ENCODE results near the gene SH3BP1. TPM values are rescaled to one million over a fixed set of nuclear protein-coding genes. Genes with fewer than 3 reads are reported as not detected.

Gene SH3BP1
- total and polyA plus RNA-seq, 2 of the 4 experiments (the other 2 are of a cell fraction): 8.8 to 33.3 TPM

DNA sequence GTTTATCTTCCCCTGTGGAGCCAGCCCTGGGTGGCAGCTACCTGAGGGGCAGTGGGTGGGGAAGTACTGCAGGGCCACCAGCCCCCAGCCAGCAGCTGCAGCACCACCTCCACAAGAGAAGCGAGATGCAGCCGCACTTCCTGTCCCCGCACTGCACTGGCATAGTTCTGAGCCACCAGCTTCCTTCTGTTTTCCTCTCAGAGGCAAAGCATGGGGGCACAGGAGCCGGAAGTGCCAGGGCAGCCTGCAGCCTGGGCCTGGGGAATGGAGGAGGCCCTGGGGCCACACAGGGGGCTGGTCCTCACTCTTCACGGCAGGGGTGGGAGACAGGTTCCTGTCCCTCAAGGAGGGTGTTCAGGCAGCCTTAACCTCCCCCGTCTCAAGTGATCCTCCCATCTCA lies 11.9 kb upstream of the SH3BP1 start:
- TF ChIP-seq BHLHE40 (IDR thresholded peaks at IDR 0.05; ENCODE audit: low read depth, low read length) (no peak), POLR2A (IDR thresholded peaks at IDR 0.05; ENCODE audit: low read depth, low read length) (no peak), SMC3 (IDR thresholded peaks at IDR 0.05; ENCODE audit: low read depth, low read length) (no peak), RAD21 (IDR thresholded peaks at IDR 0.05; ENCODE audit: low read length) (no peak), CHD1 (IDR thresholded peaks at IDR 0.05; ENCODE audit: low read depth, low read length) (no peak), FOS (IDR thresholded peaks at IDR 0.05; ENCODE audit: low read depth, low read length) (no peak), RCOR1 (IDR thresholded peaks at IDR 0.05; ENCODE audit: insufficient replicate concordance, low read length) (no peak), CEBPB (IDR thresholded peaks at IDR 0.05; ENCODE audit: low read depth, low read length) (no peak), RFX5 (IDR thresholded peaks at IDR 0.05; ENCODE audit: low read depth, low read length) (no peak)
- TF ChIP-seq, protein P1, sequence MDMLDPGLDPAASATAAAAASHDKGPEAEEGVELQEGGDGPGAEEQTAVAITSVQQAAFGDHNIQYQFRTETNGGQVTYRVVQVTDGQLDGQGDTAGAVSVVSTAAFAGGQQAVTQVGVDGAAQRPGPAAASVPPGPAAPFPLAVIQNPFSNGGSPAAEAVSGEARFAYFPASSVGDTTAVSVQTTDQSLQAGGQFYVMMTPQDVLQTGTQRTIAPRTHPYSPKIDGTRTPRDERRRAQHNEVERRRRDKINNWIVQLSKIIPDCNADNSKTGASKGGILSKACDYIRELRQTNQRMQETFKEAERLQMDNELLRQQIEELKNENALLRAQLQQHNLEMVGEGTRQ (IDR thresholded peaks at IDR 0.05; ENCODE audit: low read depth, low read length): no peak
- TF ChIP-seq, protein P2, sequence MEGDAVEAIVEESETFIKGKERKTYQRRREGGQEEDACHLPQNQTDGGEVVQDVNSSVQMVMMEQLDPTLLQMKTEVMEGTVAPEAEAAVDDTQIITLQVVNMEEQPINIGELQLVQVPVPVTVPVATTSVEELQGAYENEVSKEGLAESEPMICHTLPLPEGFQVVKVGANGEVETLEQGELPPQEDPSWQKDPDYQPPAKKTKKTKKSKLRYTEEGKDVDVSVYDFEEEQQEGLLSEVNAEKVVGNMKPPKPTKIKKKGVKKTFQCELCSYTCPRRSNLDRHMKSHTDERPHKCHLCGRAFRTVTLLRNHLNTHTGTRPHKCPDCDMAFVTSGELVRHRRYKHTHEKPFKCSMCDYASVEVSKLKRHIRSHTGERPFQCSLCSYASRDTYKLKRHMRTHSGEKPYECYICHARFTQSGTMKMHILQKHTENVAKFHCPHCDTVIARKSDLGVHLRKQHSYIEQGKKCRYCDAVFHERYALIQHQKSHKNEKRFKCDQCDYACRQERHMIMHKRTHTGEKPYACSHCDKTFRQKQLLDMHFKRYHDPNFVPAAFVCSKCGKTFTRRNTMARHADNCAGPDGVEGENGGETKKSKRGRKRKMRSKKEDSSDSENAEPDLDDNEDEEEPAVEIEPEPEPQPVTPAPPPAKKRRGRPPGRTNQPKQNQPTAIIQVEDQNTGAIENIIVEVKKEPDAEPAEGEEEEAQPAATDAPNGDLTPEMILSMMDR (conservative IDR thresholded peaks at IDR 0.05; ENCODE audit: low read depth, low read length): no peak
- TF ChIP-seq, protein P3, sequence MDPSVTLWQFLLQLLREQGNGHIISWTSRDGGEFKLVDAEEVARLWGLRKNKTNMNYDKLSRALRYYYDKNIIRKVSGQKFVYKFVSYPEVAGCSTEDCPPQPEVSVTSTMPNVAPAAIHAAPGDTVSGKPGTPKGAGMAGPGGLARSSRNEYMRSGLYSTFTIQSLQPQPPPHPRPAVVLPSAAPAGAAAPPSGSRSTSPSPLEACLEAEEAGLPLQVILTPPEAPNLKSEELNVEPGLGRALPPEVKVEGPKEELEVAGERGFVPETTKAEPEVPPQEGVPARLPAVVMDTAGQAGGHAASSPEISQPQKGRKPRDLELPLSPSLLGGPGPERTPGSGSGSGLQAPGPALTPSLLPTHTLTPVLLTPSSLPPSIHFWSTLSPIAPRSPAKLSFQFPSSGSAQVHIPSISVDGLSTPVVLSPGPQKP (IDR thresholded peaks at IDR 0.05; ENCODE audit: borderline replicate concordance, low read depth, low read length): no peak
- DNase-seq (no peak), ATAC-seq (ENCODE audit: low read depth) (no peak)
- Histone ChIP-seq H3K27ac (ENCODE audit: insufficient read depth, low read length) (no peak overlapping the region), H3K9me1 (ENCODE audit: insufficient read depth, low read length) (peaks cover 2% of the 10 kb centered on the region; the same call in 1 of the 2 replicates), H3K14ac (replicated peaks; ENCODE audit: low read depth, low read length) (no peak overlapping the region), H4K8ac (ENCODE audit: low read depth in 2 of 2, low read length in 2 of 2) (no peak overlapping the region), H3K9me3 (ENCODE audit: control insufficient read depth, insufficient read depth, low read length) (no peaks in the 10 kb centered on the region), H3K4ac (ENCODE audit: low read depth, low read length) (no peak overlapping the region), H4K5ac (ENCODE audit: low read depth, low read length) (no peak overlapping the region), H2BK5ac (ENCODE audit: low read depth, low read length, poor library complexity, severe bottlenecking) (no peak overlapping the region), H3K4me1 (ENCODE audit: control insufficient read depth, insufficient read depth, low read length) (peaks cover 3% of the 10 kb centered on the region; the same call in 1 of the 2 replicates), H3K4me3 (ENCODE audit: insufficient read depth, low read depth, low read length) (no peak overlapping the region), H3K4me2 (ENCODE audit: low read depth, low read length) (no peak overlapping the region), H3K56ac (ENCODE audit: extremely low read depth, insufficient read depth, low read length) (no peak overlapping the region), H3K18ac (ENCODE audit: low read depth, low read length) (no peak overlapping the region), H4K91ac (ENCODE audit: insufficient read depth, low read depth, low read length) (no peak overlapping the region), H3K23ac (ENCODE audit: low read depth, low read length) (no peak overlapping the region), H3K27me3 (ENCODE audit: control insufficient read depth, insufficient read depth, low read length) (no peaks in the 10 kb centered on the region), H3K79me1 (ENCODE audit: low read depth in 1 of 2, low read length in 2 of 2) (peaks cover 0 to 14% of the 10 kb centered on the region in 2 experiments; a peak in 2 of 4 replicates), H3K36me3 (ENCODE audit: control insufficient read depth, insufficient read depth, low read length) (peaks cover 53% of the 10 kb centered on the region; the same call in 1 of the 2 replicates), H2AFZ (replicated peaks; ENCODE audit: low read length, poor library complexity) (no peak overlapping the region), H3K9ac (ENCODE audit: low read depth, low read length) (no peak overlapping the region), H2BK15ac (ENCODE audit: low read depth, low read length) (no peak overlapping the region), H2BK120ac (ENCODE audit: low read depth, low read length) (no peak overlapping the region), H4K20me1 (ENCODE audit: insufficient read depth, low read length) (no peaks in the 10 kb centered on the region; the same call in 1 of the 2 replicates), H2BK20ac (ENCODE audit: low read depth, low read length) (no peak overlapping the region), H2AK9ac (replicated peaks; ENCODE audit: low read depth, low read length, poor library complexity) (peak overlapping the region; percentile 33), H2AK5ac (ENCODE audit: low read depth, low read length) (no peak overlapping the region; the same call in 1 of the 2 replicates)
- in situ Hi-C loops (cut with MboI; ENCODE audit: low sequenced_read_pairs) (no loop called here), dilution Hi-C loops (cut with HindIII; ENCODE audit: low sequenced_read_pairs, unreplicated experiment) (no loop called here), intact Hi-C loops (cut with micrococcal nuclease) (no loop called here)
- no CpG with 5 or more reads among the region's 6 CpGs for WGBS, 2 experiments (ENCODE audit: extremely low coverage in 2 of 2, insufficient read length in 1 of 2)
- no TSS peak for BruUV-seq (replicated peaks)
- CTCF ChIA-PET: interaction anchor here (0.6 to 0.9 kb wide), 2 partner anchors 20 to 165 kb away, joined by 3 to 4 read pairs; no protein-coding TSS in a partner anchor
- POLR2A ChIA-PET (ENCODE audit: unreplicated experiment): no interaction called here

All from IMR-90 (cell line).